ENCODE measurements around the gene ESYT1. TPM values are rescaled to one million over a fixed set of nuclear protein-coding genes. Genes with fewer than 3 reads are reported as not detected.
A peak's percentile ranks its signal among the peaks of the same experiment; 100 is the strongest.

ESYT1 gene
- polyA plus RNA-seq, 1 donor from 2014 or later, result 19.6 TPM

DNA sequence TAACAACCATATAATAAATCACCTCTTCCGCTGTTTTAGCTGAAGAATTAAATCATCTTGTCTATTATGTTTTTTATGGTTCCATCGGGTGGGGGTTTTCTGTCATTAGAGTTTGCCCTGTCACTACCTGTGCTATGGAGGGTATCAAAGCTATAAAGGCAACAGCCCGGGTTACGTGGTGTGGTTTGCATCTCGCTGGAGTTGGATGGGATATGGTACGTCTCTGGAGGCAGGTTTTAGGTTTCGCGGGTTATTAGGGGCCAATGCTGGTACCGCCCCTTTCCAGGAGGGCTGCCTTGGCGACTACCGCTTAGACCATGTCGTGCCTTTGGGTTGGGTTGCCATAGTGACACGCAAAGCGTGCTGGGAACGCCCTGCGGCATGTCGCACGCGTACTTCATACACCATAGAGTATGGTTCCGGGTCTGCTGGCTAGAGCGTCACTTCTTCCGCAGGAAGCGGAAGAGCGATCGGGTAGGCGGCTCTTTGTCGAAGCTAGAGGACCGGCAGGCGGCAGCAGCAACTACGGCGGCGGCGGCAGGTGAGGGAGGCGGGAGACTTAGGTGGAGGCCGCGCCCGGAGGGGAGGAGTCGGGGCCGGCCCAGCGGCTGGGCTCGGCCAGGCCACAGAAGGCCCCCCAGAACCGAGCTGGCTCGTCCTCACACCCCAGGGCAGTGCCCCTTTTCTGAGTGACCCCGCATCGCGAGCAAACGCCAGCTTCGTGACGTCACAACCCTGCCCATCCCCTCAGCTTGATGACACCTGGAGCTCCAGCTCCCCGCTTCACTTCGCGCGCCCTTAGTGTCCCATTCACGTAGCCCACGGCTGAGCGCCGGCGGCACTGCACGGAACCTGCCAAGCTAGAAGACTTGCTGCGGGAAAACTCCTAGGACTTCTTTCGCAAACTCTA lies 10.0 kb upstream of the ESYT1 start, which contains the start of gene ZC3H10:
Gene ZC3H10, plus strand, starts transcription at position 489 of the 910 bp plus-strand sequence. CDS start 2,297 bp downstream, outside the sequence.
- no peaks in the 10 kb centered on the region for H3K36me3 ChIP-seq (ENCODE audit: insufficient read depth, low read length)
- no peaks in the 10 kb centered on the region for H3K27me3 ChIP-seq (ENCODE audit: insufficient read depth, low read depth, low read length)
- H3K4me3 ChIP-seq (ENCODE audit: low read length), result peak within 1 kb of the TSS; percentile 69
- H3F3A ChIP-seq (ENCODE audit: insufficient read depth, low read length, poor library complexity, severe bottlenecking), result peaks cover 6% of the 10 kb centered on the region
- H3K9ac ChIP-seq (ENCODE audit: low read length), result peak within 1 kb of the TSS; percentile 91
- peak within 1 kb of the TSS; percentile 93 for H3K27ac ChIP-seq (ENCODE audit: low read length)
- TF ChIP-seq RAD21 (conservative IDR thresholded peaks at IDR 0.05) (peak; percentile 31), MXI1 (conservative IDR thresholded peaks at IDR 0.05; ENCODE audit: poor library complexity, severe bottlenecking) (peak; percentile 98), EP300 (conservative IDR thresholded peaks at IDR 0.05; ENCODE audit: poor library complexity, severe bottlenecking) (peak; percentile 82), EZH2 (IDR thresholded peaks at IDR 0.05; ENCODE audit: borderline replicate concordance, insufficient read depth, low read length, poor library complexity, severe bottlenecking) (no peak), POLR2AphosphoS5 (IDR thresholded peaks at IDR 0.05) (peak; percentile 98), TAF1 (IDR thresholded peaks at IDR 0.05; ENCODE audit: low read depth) (peak; percentile 90), SMC3 (conservative IDR thresholded peaks at IDR 0.05; ENCODE audit: poor library complexity) (peak; percentile 52)
- TF ChIP-seq, protein P1, sequence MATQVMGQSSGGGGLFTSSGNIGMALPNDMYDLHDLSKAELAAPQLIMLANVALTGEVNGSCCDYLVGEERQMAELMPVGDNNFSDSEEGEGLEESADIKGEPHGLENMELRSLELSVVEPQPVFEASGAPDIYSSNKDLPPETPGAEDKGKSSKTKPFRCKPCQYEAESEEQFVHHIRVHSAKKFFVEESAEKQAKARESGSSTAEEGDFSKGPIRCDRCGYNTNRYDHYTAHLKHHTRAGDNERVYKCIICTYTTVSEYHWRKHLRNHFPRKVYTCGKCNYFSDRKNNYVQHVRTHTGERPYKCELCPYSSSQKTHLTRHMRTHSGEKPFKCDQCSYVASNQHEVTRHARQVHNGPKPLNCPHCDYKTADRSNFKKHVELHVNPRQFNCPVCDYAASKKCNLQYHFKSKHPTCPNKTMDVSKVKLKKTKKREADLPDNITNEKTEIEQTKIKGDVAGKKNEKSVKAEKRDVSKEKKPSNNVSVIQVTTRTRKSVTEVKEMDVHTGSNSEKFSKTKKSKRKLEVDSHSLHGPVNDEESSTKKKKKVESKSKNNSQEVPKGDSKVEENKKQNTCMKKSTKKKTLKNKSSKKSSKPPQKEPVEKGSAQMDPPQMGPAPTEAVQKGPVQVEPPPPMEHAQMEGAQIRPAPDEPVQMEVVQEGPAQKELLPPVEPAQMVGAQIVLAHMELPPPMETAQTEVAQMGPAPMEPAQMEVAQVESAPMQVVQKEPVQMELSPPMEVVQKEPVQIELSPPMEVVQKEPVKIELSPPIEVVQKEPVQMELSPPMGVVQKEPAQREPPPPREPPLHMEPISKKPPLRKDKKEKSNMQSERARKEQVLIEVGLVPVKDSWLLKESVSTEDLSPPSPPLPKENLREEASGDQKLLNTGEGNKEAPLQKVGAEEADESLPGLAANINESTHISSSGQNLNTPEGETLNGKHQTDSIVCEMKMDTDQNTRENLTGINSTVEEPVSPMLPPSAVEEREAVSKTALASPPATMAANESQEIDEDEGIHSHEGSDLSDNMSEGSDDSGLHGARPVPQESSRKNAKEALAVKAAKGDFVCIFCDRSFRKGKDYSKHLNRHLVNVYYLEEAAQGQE (IDR thresholded peaks at IDR 0.05; ENCODE audit: borderline replicate concordance), result peak; percentile 42
- TF ChIP-seq, protein P2, sequence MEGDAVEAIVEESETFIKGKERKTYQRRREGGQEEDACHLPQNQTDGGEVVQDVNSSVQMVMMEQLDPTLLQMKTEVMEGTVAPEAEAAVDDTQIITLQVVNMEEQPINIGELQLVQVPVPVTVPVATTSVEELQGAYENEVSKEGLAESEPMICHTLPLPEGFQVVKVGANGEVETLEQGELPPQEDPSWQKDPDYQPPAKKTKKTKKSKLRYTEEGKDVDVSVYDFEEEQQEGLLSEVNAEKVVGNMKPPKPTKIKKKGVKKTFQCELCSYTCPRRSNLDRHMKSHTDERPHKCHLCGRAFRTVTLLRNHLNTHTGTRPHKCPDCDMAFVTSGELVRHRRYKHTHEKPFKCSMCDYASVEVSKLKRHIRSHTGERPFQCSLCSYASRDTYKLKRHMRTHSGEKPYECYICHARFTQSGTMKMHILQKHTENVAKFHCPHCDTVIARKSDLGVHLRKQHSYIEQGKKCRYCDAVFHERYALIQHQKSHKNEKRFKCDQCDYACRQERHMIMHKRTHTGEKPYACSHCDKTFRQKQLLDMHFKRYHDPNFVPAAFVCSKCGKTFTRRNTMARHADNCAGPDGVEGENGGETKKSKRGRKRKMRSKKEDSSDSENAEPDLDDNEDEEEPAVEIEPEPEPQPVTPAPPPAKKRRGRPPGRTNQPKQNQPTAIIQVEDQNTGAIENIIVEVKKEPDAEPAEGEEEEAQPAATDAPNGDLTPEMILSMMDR (IDR thresholded peaks at IDR 0.05; ENCODE audit: poor library complexity, severe bottlenecking), result peak; percentile 86
- H3K9me3 ChIP-seq (ENCODE audit: low read length), result no peaks in the 10 kb centered on the region
- H3K9me2 ChIP-seq (ENCODE audit: insufficient read depth, low read length), result no peaks in the 10 kb centered on the region
- H2AFZ ChIP-seq (ENCODE audit: low read depth, low read length), result peak within 1 kb of the TSS; percentile 70
- H3K79me2 ChIP-seq (replicated peaks; ENCODE audit: insufficient read depth, low read length), result peaks cover 28% of the 10 kb centered on the region
- no peaks in the 10 kb centered on the region for H4K20me1 ChIP-seq (ENCODE audit: insufficient read depth)
- H3K4me2 ChIP-seq (ENCODE audit: low read length), result peak within 1 kb of the TSS; percentile 100

DNA sequence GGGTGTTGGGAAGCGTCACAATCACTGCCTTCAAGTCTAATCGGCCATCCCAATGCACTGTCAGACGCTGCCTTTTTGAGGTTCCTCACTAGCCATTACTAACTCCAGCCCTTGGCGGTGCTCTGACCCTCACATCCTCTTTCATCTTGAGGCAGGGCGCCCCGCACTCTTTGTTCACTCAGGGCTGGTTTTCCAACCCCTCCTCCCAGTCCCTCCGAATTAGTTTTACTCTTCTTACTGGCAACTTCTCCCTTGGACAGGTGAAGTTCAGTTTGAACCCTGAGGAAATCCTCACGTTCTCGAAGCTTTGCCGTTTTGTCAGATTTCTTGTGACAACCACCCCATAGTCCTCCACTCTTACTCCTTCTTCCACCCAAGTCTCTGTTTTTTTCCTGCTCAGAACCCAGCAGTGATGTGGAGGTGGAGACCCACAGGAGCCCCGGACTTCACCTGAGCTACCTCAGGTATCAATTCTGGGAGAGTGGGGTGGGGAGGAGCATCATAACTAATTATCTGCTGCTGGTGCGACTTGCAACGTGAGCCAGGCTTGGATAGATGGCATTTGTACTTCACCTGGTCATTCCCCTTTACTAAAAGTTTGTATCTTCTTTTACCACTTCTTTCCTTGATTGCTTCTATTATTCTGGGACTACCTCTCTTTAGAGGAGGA lies 9.2 kb upstream of the ESYT1 start:
- Histone ChIP-seq H3K4me3 (ENCODE audit: low read length) (peak overlapping the region; percentile 69), H3K27me3 (ENCODE audit: insufficient read depth, low read depth, low read length) (no peaks in the 10 kb centered on the region), H4K20me1 (ENCODE audit: insufficient read depth) (no peaks in the 10 kb centered on the region), H3K79me2 (replicated peaks; ENCODE audit: insufficient read depth, low read length) (peaks cover 28% of the 10 kb centered on the region), H3K9ac (ENCODE audit: low read length) (peak overlapping the region; percentile 91), H3K4me2 (ENCODE audit: low read length) (peak overlapping the region; percentile 100), H3K36me3 (ENCODE audit: insufficient read depth, low read length) (no peaks in the 10 kb centered on the region), H3K9me2 (ENCODE audit: insufficient read depth, low read length) (no peaks in the 10 kb centered on the region), H3K27ac (ENCODE audit: low read length) (peak overlapping the region; percentile 93), H3F3A (ENCODE audit: insufficient read depth, low read length, poor library complexity, severe bottlenecking) (peaks cover 6% of the 10 kb centered on the region), H3K9me3 (ENCODE audit: low read length) (no peaks in the 10 kb centered on the region), H2AFZ (ENCODE audit: low read depth, low read length) (peak overlapping the region; percentile 70)
- TF ChIP-seq, protein P2 (IDR thresholded peaks at IDR 0.05; ENCODE audit: poor library complexity, severe bottlenecking), result no peak
- no peak for TF ChIP-seq EZH2 (IDR thresholded peaks at IDR 0.05; ENCODE audit: borderline replicate concordance, insufficient read depth, low read length, poor library complexity, severe bottlenecking)
- no peak for TF ChIP-seq TAF1 (IDR thresholded peaks at IDR 0.05; ENCODE audit: low read depth)
- no peak for TF ChIP-seq MXI1 (conservative IDR thresholded peaks at IDR 0.05; ENCODE audit: poor library complexity, severe bottlenecking)
- no peak for TF ChIP-seq RAD21 (conservative IDR thresholded peaks at IDR 0.05)
- TF ChIP-seq EP300 (conservative IDR thresholded peaks at IDR 0.05; ENCODE audit: poor library complexity, severe bottlenecking), result no peak
- no peak for TF ChIP-seq SMC3 (conservative IDR thresholded peaks at IDR 0.05; ENCODE audit: poor library complexity)
- TF ChIP-seq, protein P1 (IDR thresholded peaks at IDR 0.05; ENCODE audit: borderline replicate concordance), result no peak
- no peak for TF ChIP-seq POLR2AphosphoS5 (IDR thresholded peaks at IDR 0.05)
